Erythroblast (primary cell): ENCODE measurements around the gene ETV3.

Source experiments
- GATA1 ChIP-seq: IDR thresholded peaks from 2 replicates; pipeline ENCODE4 v1.6.1; 2011; ENCODE audit warnings: low read depth, mild to moderate bottlenecking, control low read depth, low read length, moderate library complexity
- POLR2A ChIP-seq: IDR thresholded peaks from 2 replicates; pipeline ENCODE4 v1.6.1; 2011; ENCODE audit warnings: mild to moderate bottlenecking, low read length

- TF ChIP-seq POLR2A = no peak
- no peak for TF ChIP-seq GATA1
Observed at GRCh38 chr1:157101149-157101548, 37.0 kb downstream of the ETV3 start.
